Activated CD4-positive, alpha-beta T cell treated with anti-CD3 and anti-CD28 coated beads, Interleukin-2, amount 50 U/mL, for 1 hour (primary cell): ENCODE measurements around the gene SORL1.
A peak's percentile ranks its signal among the peaks of the same experiment; 100 is the strongest.
"Not testable (repeated sequence)": the region's sequence is repeated elsewhere in the genome, so short reads cannot be mapped to it uniquely, and the experiment has no call there.

Source experiments
- DNase-seq: peaks from one replicate; pipeline ENCODE4 v3.0.0-alpha.2; 2020

SORL1 gene

GRCh38 chr11:121478895-121479697, 27.0 kb downstream of the SORL1 start:
- DNase-seq, result no peak

DNA sequence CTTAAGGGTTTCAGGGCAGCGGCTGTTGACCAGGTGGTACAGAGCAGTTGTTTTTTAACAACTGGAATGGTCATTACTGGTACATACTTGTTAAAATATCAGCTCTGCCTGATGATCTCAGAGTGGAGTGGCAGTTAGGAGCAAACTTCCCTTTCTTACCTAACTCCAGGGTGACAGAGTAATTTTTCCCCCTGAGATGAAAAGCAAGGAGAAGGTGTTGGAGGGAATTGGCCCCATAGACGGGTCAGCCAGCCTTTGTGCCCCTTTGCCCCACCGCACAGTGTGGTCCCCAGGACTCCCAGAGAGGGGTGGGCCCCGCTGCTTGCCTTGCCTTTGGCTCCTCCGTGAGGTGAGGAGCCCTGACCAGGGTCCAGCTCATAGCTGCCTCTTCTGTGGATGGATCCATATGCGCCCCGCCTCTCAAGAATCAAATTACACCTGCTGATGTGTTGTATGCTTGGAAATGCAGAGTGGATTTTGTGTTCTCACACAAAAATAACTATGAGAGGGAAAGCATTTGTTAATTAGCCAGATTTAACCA, 27.7 kb downstream of the SORL1 start:
- DNase-seq, result no peak

DNA sequence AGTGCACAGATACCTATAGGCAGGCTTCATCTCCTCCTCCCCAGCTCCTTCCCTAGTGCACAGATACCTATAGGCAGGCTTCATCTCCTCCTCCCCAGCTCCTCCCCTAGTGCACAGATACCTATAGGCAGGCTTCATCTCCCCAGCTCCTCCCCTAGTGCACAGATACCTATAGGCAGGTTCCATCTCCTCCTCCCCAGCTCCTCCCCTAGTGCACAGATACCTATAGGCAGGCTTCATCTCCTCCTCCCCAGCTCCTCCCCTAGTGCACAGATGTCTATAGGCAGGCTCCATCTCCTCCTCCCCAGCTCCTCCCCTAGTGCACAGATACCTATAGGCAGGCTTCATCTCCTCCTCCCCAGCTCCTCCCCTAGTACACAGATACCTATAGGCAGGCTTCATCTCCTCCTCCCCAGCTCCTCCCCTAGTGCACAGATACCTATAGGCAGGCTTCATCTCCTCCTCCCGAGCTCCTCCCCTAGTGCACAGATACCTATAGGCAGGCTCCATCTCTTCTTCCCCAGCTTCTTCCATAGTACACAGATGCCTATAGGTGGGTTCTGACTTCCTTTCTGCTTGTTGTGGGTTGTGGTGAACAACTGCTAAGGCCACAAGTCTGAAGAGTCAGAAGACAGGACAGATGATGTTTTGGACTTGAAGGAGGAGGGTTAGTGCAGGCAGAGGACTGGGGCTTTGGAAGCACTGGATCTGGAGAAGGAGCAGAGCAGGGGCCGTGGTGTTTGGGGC, 29.5 kb downstream of the SORL1 start:
- peak; percentile 28 for DNase-seq

- peak; percentile 52 for DNase-seq
Observed at GRCh38 chr11:121482231-121483129, 30.4 kb downstream of the SORL1 start.

DNA sequence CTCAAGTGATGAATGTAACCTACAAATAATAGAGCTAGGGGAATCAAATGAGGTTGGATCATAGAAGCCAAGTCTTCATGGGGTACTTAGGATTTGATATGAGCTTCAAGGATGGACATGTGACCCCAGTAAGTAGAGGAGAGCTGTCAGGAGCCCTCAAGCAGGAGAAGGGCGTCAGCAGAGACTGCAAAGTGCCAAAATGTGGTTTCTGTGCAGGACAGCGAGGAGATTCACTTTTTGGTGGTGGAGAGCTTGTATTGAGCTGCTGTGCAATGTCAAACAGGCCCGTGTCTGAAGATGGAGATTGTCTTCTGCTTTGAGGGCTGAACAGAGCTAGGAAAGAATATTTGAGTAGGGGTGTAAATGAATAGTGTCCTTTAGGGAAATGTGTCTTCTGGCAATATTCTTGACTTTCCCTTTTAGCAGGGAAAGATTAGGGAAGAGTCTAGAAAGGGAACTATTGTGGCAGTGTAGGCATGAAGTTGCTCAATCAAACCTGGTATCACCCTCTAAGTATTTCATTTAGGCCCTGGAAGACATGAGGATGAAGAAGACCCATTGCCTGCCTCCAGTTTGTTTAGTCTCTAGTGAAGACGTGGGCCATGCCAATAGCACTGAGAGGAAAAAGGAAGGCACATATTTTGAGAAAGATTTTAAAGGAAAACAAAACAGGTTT, 31.8 kb downstream of the SORL1 start:
- no peak for DNase-seq

GRCh38 chr11:121485216-121485615, 33.1 kb downstream of the SORL1 start:
- no peak for DNase-seq

DNA sequence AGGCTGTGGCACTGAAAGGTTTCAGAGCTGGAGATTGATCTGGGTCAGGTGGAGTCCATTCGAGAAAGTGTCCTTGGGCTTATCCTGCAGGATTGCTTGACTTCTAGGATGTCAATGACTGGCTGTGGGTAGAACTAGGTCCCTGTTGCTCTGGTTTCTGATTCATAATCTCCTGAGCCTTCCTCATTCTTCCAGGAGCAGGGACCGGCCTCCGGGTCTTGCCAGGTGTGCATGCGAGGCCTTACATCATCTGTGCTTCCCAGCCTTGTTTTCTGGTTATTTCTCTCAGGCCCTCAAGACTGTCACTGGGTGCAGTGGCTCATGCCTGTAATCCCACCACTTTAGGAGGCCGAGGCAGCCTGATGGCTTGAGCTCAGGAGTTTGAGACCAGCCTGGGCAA, 33.9 kb downstream of the SORL1 start:
- no peak for DNase-seq

DNA sequence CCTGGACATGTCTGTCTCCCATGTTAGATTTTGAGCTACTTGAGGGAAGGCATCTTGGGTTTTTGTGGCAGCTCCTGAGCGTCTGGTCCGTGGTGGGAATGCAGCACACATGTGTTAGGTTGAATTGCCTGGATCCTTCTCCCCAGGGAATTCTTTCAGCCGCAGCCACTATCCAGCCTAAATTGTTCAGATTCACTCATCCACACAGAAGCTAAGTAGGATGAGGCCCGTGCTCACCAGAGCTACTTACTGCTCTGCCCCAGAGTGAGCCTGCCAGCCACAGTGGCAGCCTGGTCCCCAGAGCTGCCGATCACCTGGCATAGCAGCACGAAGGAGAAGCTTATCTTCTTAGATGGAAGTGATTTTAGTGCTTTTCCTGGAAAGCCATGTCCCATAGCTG, 35.1 kb downstream of the SORL1 start:
- no peak for DNase-seq

DNA sequence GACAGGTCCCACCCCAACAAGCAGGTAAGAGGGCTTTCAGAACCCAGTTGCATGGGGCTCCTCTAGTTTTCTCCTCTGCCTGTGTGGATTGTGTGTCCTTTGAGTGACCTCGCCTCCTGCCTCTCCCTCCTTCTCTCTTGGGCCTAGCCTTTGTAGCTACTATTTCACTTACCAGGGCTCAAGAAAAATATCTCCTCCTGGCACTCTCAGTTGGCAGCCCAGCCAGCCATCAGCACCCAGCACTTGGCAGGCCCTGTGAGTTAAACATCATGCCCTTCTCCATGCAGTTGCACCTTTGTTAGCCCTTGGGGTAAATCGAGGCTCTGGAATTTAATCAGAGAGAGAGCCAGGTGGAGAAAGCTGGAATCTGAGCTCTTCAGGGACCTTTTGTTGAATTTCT, 36.1 kb downstream of the SORL1 start:
- DNase-seq, result no peak

DNA sequence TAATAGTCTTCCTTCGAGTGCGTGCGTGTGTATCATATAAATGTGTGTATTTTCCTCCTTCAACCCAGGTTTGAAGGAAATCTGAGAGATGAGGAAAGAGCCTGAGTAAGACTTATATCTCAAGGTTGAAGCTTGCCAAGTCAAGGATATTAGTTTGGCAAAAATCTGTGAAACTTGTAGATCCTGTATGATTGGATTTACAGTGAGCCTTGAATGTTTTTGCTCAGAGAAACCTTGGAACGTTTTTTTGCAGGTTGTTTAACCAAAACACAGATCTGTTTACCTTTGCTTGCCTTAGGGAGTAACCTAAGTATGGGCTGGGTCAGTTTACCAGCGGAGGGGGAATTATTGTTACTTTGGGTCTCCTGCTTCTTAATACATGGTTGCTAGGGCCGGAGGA, 36.5 kb downstream of the SORL1 start:
- DNase-seq, result no peak

GRCh38 chr11:121489823-121490222, 37.7 kb downstream of the SORL1 start:
- DNase-seq, result no peak

DNA sequence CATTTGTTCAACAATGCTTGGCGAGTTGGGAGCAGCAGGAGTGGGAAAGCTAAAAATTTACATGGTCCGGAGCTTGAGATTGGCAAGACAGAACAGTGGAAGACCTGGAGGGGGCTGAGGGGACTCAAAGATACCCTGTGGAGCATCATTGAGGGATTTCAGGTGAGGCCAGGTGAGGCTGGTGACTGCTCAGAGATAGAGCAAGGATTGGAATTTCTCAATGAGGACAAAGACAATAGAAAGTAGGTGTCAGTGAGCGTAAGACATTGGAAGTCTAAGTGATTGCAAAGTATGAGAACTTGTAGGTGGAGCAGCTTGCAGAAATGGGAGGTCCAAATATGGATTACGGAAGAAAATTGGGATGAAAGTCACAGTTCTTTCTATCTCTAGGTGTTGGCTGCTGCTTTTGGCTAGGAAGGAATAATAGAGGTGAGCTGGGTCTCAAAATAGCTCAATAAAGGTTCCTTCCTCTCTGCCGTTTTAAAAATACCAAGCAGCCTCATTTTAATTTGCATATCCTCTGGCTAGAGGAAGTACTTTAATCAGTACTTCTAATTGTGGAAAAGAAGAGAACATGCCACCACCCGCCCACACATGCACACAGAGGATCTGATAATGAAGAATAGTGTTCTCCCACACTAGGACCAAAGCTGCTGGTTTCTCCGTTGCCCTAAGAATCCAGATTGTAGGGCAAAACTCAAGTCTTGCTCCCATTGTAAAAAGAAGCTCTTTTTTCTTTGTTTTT, 42.4 kb downstream of the SORL1 start:
- peak; percentile 11 for DNase-seq

DNA sequence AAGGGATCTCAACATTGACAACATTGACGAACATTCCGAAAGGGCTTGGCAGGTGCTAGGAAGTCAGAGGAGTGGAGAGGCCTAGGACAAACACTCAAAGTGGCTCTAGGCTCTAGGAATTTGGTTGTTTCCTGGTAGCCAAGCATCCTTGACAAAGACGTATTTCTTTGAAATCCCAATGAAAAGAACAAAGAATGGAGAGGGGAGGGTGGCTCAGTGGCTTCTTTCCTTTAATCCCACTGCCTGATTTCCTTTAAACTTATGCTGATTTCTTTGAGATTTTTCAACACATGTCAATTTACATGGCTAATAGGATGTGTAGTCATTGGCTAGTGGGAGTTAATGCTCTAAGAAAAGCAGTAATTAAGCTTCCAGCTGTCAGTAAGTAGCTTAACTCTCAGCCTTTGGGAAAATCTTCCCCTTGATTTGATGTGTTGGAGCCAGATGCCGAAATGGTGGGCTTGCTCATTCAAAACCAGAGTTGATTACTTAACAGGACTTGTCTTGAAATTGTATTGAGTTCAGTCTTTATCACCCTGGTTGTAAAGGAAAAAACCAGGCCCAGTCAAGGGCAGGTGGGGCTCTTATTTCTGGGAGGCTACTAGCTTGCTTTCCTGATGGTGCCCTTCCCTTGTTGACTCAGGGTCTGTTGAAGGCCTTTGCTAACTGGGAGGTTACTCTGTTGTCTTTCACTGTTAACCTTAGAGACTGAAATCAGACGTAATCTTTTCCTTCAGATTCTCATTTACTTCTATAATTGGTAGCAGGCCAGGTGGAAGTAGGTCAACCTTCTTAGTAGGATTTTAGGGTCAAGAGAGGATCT, 45.3 kb downstream of the SORL1 start:
- DNase-seq, result no peak

DNA sequence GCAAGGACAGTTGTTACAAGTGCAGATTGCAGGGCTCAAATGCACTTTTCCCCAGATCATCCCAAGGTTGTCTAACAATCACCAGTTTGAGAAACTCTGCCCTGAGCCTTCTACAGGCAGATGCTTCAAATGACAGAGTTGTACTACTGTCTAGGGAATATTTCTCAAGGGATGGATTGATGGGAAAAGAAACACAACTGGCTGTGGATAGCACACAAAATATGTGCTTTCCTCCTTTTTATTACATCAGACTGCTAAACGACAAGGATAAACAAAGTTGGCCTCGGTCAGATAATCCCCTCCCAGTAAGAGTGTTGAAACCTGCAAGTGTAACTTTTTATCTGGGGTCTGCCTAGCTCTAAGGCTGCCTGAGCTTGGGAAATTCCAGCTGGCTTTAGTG, 47.3 kb downstream of the SORL1 start:
- DNase-seq, result no peak

DNA sequence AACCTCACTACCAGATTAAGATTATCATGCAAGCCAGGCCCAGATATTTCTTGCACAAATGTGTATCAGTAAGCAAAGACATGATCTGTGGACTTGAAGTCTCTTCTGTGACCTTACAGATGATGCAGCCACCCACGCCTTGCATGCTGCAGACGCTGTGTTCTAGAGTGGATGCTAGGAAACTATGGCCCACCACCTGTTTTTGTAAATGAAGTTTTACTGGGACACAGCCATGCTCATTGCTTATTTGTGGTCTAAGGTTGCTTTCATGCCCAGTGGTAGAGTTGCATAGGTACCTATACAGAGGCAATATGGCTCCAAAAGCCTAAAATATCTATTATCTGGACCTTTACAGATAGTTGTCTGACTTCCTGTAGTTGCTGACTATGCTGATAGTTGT, 48.2 kb downstream of the SORL1 start:
- no peak for DNase-seq

DNA sequence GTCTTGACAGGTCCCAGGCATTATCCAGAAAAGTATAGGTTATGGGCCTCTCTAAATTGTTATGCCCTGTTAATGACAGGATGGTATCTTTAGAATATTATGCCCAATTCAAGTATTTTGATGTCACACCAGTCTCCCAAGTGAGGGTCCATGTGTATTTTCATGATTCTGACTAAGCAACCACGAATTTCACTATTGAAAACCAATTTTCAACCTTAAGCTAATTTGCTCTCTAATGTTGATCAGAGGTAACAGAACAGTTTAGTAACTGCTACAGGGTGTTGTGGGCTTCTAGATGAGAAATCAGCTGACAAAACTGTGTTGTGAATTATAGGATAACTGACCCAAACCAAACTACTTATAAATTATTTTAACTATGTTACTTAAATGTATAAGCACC, 48.6 kb downstream of the SORL1 start:
- DNase-seq, result no peak

DNA sequence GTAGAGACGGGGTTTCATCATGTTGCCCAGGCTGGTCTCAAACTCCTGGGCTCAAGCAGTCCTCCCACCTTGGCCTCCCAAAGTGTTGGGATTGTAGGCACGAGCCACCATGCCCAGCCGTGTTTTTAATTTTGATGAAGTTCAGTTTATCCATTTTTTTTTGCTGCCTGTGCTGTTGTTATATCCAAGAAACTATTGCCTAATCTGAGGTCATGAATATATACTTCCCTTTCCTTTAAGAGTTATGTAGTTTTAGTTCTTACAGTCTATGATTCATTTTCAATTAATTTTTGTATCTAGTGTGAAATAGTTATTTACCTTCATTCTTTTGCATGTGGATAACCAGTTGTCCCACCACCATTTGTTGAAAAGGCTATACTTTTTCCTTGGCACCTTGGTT, 50.9 kb downstream of the SORL1 start:
- no peak for DNase-seq

GRCh38 chr11:121506237-121506636, 54.1 kb downstream of the SORL1 start:
- not testable (repeated sequence) for DNase-seq

GRCh38 chr11:121508449-121508848, 56.3 kb downstream of the SORL1 start:
- no peak for DNase-seq

DNA sequence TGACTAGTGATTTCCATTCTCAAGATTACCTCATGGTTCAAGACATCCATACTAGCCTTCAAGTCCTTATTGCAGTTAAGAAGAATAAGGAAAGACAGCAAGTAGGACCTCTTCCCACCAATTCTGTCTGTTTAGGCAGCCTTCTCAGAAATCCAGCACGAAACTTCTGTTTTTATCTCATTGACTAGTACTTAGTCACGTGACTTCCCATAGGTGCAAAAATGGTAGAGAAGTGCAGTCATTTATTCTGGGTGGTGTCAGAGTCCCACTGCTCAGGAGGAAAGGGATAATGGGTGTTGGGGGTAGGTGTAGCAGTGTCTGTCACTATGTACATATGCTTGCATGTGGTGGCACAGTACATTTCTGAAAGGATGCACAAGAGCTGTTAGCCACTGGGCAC, 58.3 kb downstream of the SORL1 start:
- DNase-seq, result no peak
